NCI-H510A treated with DMSO at 0.1 percent for 48 hours (cell line): ENCODE measurements around the gene NR2F1.

Experiments used
- DNase-seq: peaks from one replicate; lab custom pipeline; 2025; lab: John Stamatoyannopoulos, UW

The NR2F1 gene

GRCh38 chr5:93591323-93591945 is 8.4 kb downstream of the NR2F1 start:
- no peak for DNase-seq

- no peak for DNase-seq
These were observed 9.9 kb downstream of the NR2F1 start for GRCh38 chr5:93592883-93593282.

GRCh38 chr5:93593476-93594131 is 10.6 kb downstream of the NR2F1 start:
- no peak for DNase-seq

- DNase-seq: no peak
These were observed 11.8 kb downstream of the NR2F1 start for GRCh38 chr5:93594591-93595419.

- DNase-seq: no peak
These were observed 12.6 kb downstream of the NR2F1 start for GRCh38 chr5:93595420-93596147.

GRCh38 chr5:93596310-93596675 is 13.3 kb downstream of the NR2F1 start:
- DNase-seq: no peak

GRCh38 chr5:93596676-93597490 is 13.9 kb downstream of the NR2F1 start:
- no peak for DNase-seq

GRCh38 chr5:93598091-93599000 is 15.3 kb downstream of the NR2F1 start:
- DNase-seq: no peak

GRCh38 chr5:93599001-93599379 is 16.0 kb downstream of the NR2F1 start:
- no peak for DNase-seq

GRCh38 chr5:93599399-93600120 is 16.5 kb downstream of the NR2F1 start:
- DNase-seq: no peak

GRCh38 chr5:93600409-93601070 is 17.5 kb downstream of the NR2F1 start:
- DNase-seq: no peak

- DNase-seq: no peak
These were observed 18.2 kb downstream of the NR2F1 start for GRCh38 chr5:93601071-93601801.

GRCh38 chr5:93601802-93602155 is 18.8 kb downstream of the NR2F1 start:
- no peak for DNase-seq

- no peak for DNase-seq
These were observed 19.4 kb downstream of the NR2F1 start for GRCh38 chr5:93602241-93603077.

- DNase-seq: no peak
These were observed 20.2 kb downstream of the NR2F1 start for GRCh38 chr5:93603078-93603792.

GRCh38 chr5:93603793-93604643 is 21.0 kb downstream of the NR2F1 start:
- no peak for DNase-seq
